Testis (tissue), 3 donors: Measurements from ENCODE around the gene AQP5. TPM values are rescaled to one million over a fixed set of nuclear protein-coding genes. Genes with fewer than 3 reads are reported as not detected.

Experiments used
- DNase-seq: peaks from one replicate; pipeline ENCODE4 v3.0.0-alpha.2; 2019
- H3K27ac ChIP-seq, 2 donors: fragments of 200-600 bp; sonication (generic); one replicate each; pipeline ENCODE4 v1.5.1; 2019
- H3K27me3 ChIP-seq: fragments of 200-600 bp; sonication (generic); one replicate; pipeline ENCODE4 v1.5.1; 2019
- H3K36me3 ChIP-seq: fragments of 200-600 bp; sonication (generic); one replicate; pipeline ENCODE4 v1.5.1; 2017; ENCODE audit warnings: low read depth; ENCODE audit errors: missing control alignments
- H3K4me1 ChIP-seq: fragments of 200-600 bp; sonication (generic); one replicate; pipeline ENCODE4 v1.5.1; 2019
- H3K4me3 ChIP-seq, 2 donors: fragments of 200-600 bp; sonication (generic); one replicate each; pipeline ENCODE4 v1.5.1; 2017 to 2019
- H3K9me3 ChIP-seq: fragments of 200-600 bp; sonication (generic); one replicate; pipeline ENCODE4 v1.5.1; 2017
- CTCF ChIP-seq, 3 experiments: fragments of 450-650 bp in 2 of 3; fragments of 200-600 bp in 1 of 3; sonication (generic) in 1 of 3; IDR thresholded peaks; one replicate each; pipeline ENCODE4 v1.5.1; 2016 to 2019; ENCODE audit warnings: antibody characterized with exemption in 3 of 3, mild to moderate bottlenecking in 2 of 3, moderate library complexity in 1 of 3
- POLR2A ChIP-seq: fragments of 450-650 bp; IDR thresholded peaks from one replicate; pipeline ENCODE4 v1.6.1; 2017; ENCODE audit warnings: antibody characterized with exemption, mild to moderate bottlenecking, moderate library complexity
- WGBS, 2 donors: methylation state at CpG; one replicate each; pipeline ENCODE4 v1.1.5; 2018; 5-methylcytosine and 5-hydroxymethylcytosine counted together
- intact Hi-C: fragments of 100-400 bp; cut with DNase I; formaldehyde crosslinking; loops from one replicate; pipeline ENCODE4 v1.15.1; 2023; ENCODE audit warnings: low total_unique reads
- polyA plus RNA-seq: library from polyadenylated mRNA; stranded (reverse); fragments of 350-450 nt; fragmentation: Illumina TruSeq; extraction: RNeasy Lipid Tissue Mini Kit (QIAGEN cat#74804); gene quantifications from one replicate; pipeline ENCODE4 v1.2.3, GENCODE V29; 2014; ENCODE audit warnings: low read depth, low replicate concordance; ENCODE audit not compliant: insufficient read depth
- total RNA-seq, 2 donors: library from RNA; depleted of rRNA; stranded (reverse); fragments of >200 nt; gene quantifications; one replicate each; pipeline ENCODE4 v1.2.3, GENCODE V29; 2016

AQP5 gene
- total and polyA plus RNA-seq, 3 donors from 2014 or later, result 128 to 414 (median 134) TPM

DNA sequence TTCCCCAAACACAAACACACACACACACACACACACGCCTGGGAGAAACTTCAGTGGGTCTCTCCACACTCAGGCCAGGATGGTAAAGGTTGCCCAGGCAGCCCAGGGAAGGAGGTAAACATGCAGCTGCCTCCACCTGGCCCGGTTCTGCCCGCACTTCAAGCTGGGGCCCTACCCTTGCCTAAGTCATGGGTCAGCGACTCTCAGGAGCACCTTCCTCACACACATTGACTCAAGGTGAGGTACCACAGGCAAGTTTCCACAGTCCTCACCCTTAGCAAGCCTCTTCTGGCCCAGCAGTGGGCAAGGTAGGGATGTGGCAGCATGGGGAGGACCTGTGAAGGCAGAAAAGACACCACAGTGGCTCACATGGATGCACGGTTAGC, 43.9 kb upstream of the AQP5 start:
- no peak for DNase-seq
- Histone ChIP-seq H3K4me3 (no peak overlapping the region), H3K27ac (no peak overlapping the region), H3K27me3 (no peaks in the 10 kb centered on the region), H3K9me3 (no peaks in the 10 kb centered on the region), H3K4me1 (peaks cover 11% of the 10 kb centered on the region), H3K36me3 (no peaks in the 10 kb centered on the region)
- TF ChIP-seq CTCF (IDR thresholded peaks at IDR 0.05) (no peak), POLR2A (no peak)
- intact Hi-C loops, result no loop called here
- WGBS, 2 donors, result 91 to 100% methylated on average over 1 to 5 of the region's 5 CpGs

- Histone ChIP-seq H3K36me3 (no peaks in the 10 kb centered on the region), H3K27ac (no peak overlapping the region), H3K9me3 (no peaks in the 10 kb centered on the region), H3K4me1 (peaks cover 25% of the 10 kb centered on the region), H3K27me3 (no peaks in the 10 kb centered on the region), H3K4me3 (no peak overlapping the region)
- intact Hi-C loops, result no loop called here
- TF ChIP-seq CTCF (IDR thresholded peaks at IDR 0.05) (no peak), POLR2A (no peak)
- WGBS, 2 donors, result 72 to 73% methylated on average over 11 to 12 of the region's 12 CpGs
- no peak for DNase-seq
These were observed 41.3 kb upstream of the AQP5 start for GRCh38 chr12:49920241-49920914.

DNA sequence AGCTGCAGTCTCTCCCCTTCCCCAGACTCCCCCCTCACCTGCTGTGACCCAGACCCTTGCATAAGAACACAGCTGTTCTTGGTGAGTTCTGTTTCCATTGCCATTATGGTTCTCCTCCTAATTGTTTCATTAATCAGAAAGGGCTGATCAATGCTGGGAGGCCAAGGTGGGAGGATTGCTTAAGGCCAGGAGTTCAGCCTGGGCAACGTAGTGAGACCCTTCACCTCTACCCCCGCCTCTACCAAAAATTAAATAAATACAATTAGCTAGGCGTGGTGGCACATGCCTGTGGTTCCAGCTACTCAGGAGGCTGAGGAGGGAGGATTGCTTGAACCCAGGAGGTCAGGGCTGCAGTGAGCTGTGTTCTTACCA, 40.8 kb upstream of the AQP5 start:
- WGBS, 2 donors, result 85 to 94% methylated on average over 3 of the region's 3 CpGs
- no peak overlapping the region for H3K4me3 ChIP-seq
- peaks cover 25% of the 10 kb centered on the region for H3K4me1 ChIP-seq
- H3K9me3 ChIP-seq, result no peaks in the 10 kb centered on the region
- H3K36me3 ChIP-seq, result no peaks in the 10 kb centered on the region
- DNase-seq, result no peak
- H3K27ac ChIP-seq, result no peak overlapping the region
- TF ChIP-seq CTCF (IDR thresholded peaks at IDR 0.05) (no peak), POLR2A (no peak)
- intact Hi-C loops, result no loop called here
- no peaks in the 10 kb centered on the region for H3K27me3 ChIP-seq

GRCh38 chr12:49921299-49921698, 40.4 kb upstream of the AQP5 start:
- no peak for DNase-seq
- no peaks in the 10 kb centered on the region for H3K9me3 ChIP-seq
- H3K27me3 ChIP-seq, result no peaks in the 10 kb centered on the region

More at GRCh38 chr12:49921299-49921698, 40.4 kb upstream of the AQP5 start:
- WGBS, 2 donors, result 57 to 84% methylated on average over 3 of the region's 3 CpGs
- TF ChIP-seq CTCF (IDR thresholded peaks at IDR 0.05), result no peak
- TF ChIP-seq POLR2A, result no peak
- Histone ChIP-seq H3K36me3 (no peaks in the 10 kb centered on the region), H3K27ac (no peak overlapping the region), H3K4me3 (no peak overlapping the region), H3K4me1 (peaks cover 25% of the 10 kb centered on the region)
- intact Hi-C loops, result no loop called here
